ENCODE measurements around the gene TRIM71. TPM values are rescaled to one million over a fixed set of nuclear protein-coding genes. Genes with fewer than 3 reads are reported as not detected.
A peak's percentile ranks its signal among the peaks of the same experiment; 100 is the strongest.

The TRIM71 gene
- total RNA-seq, 2 donors from 2014 or later = 154 to 169 TPM

- H3K27me3 ChIP-seq (ENCODE audit: control insufficient read depth, insufficient read depth, low read length, poor library complexity, severe bottlenecking) = no peaks in the 10 kb centered on the region
- Mint-ChIP-seq H3K4me1 (peaks cover 83% of the 10 kb centered on the region), H3K27me3 (ENCODE audit: insufficient read depth) (no peaks in the 10 kb centered on the region), H3K4me3 (peak overlapping the region; percentile 48), H3K27ac (peak overlapping the region; percentile 97), H3K36me3 (ENCODE audit: low read depth) (peaks cover 7% of the 10 kb centered on the region), H3K9me3 (no peaks in the 10 kb centered on the region)
- no peak overlapping the region for H3K9ac ChIP-seq (ENCODE audit: extremely low read depth, low read length, poor library complexity, severe bottlenecking)
- no peak for DNase-seq
- WGBS, 2 experiments (ENCODE audit: insufficient coverage in 1 of 2, insufficient read length in 1 of 2) = 43 to 55% methylated on average over 2 to 3 of the region's 3 CpGs
- no peak for TF ChIP-seq CTCF (conservative IDR thresholded peaks at IDR 0.05)
- peak overlapping the region; percentile 60 for H3K4me3 ChIP-seq (ENCODE audit: low read length)
- H3K9me3 ChIP-seq (ENCODE audit: control insufficient read depth, low read length) = no peaks in the 10 kb centered on the region
- H3K4me1 ChIP-seq (ENCODE audit: control insufficient read depth, insufficient read depth, low read length) = peaks cover 51% of the 10 kb centered on the region
- H3K36me3 ChIP-seq (ENCODE audit: control insufficient read depth, insufficient read depth, low read length) = peaks cover 7% of the 10 kb centered on the region
- H3K27ac ChIP-seq (ENCODE audit: low read depth, low read length) = peak overlapping the region; percentile 26
Observed at GRCh38 chr3:32842531-32842931, 24.7 kb downstream of the TRIM71 start.

- no peaks in the 10 kb centered on the region for H3K9me3 ChIP-seq (ENCODE audit: control insufficient read depth, low read length)
- 14 to 33% methylated on average over 2 of the region's 2 CpGs for WGBS, 2 experiments (ENCODE audit: insufficient coverage in 1 of 2, insufficient read length in 1 of 2)
- Mint-ChIP-seq H3K9me3 (no peaks in the 10 kb centered on the region), H3K27ac (peak overlapping the region; percentile 97), H3K27me3 (ENCODE audit: insufficient read depth) (no peaks in the 10 kb centered on the region), H3K36me3 (ENCODE audit: low read depth) (peaks cover 7% of the 10 kb centered on the region), H3K4me1 (peaks cover 84% of the 10 kb centered on the region), H3K4me3 (peak overlapping the region; percentile 48)
- H3K27ac ChIP-seq (ENCODE audit: low read depth, low read length) = peak overlapping the region; percentile 63
- H3K9ac ChIP-seq (ENCODE audit: extremely low read depth, low read length, poor library complexity, severe bottlenecking) = peak overlapping the region; percentile 41
- peak; percentile 70 for DNase-seq
- TF ChIP-seq CTCF (conservative IDR thresholded peaks at IDR 0.05) = no peak
- H3K27me3 ChIP-seq (ENCODE audit: control insufficient read depth, insufficient read depth, low read length, poor library complexity, severe bottlenecking) = no peaks in the 10 kb centered on the region
- peaks cover 7% of the 10 kb centered on the region for H3K36me3 ChIP-seq (ENCODE audit: control insufficient read depth, insufficient read depth, low read length)
- H3K4me3 ChIP-seq (ENCODE audit: low read length) = peak overlapping the region; percentile 60
- peaks cover 55% of the 10 kb centered on the region for H3K4me1 ChIP-seq (ENCODE audit: control insufficient read depth, insufficient read depth, low read length)
Observed at GRCh38 chr3:32842987-32843386, 25.2 kb downstream of the TRIM71 start.

GRCh38 chr3:32843510-32844321 is 25.9 kb downstream of the TRIM71 start:
- Histone ChIP-seq H3K27ac (ENCODE audit: low read depth, low read length) (peak overlapping the region; percentile 63), H3K9me3 (ENCODE audit: control insufficient read depth, low read length) (no peaks in the 10 kb centered on the region), H3K9ac (ENCODE audit: extremely low read depth, low read length, poor library complexity, severe bottlenecking) (peak overlapping the region; percentile 41), H3K4me3 (ENCODE audit: low read length) (peak overlapping the region; percentile 77), H3K27me3 (ENCODE audit: control insufficient read depth, insufficient read depth, low read length, poor library complexity, severe bottlenecking) (no peaks in the 10 kb centered on the region), H3K36me3 (ENCODE audit: control insufficient read depth, insufficient read depth, low read length) (peaks cover 7% of the 10 kb centered on the region), H3K4me1 (ENCODE audit: control insufficient read depth, insufficient read depth, low read length) (peaks cover 62% of the 10 kb centered on the region)
- Mint-ChIP-seq H3K9me3 (no peaks in the 10 kb centered on the region), H3K4me1 (peaks cover 87% of the 10 kb centered on the region), H3K4me3 (peak overlapping the region; percentile 48), H3K27ac (peak overlapping the region; percentile 97), H3K36me3 (ENCODE audit: low read depth) (peaks cover 7% of the 10 kb centered on the region), H3K27me3 (ENCODE audit: insufficient read depth) (no peaks in the 10 kb centered on the region)
- TF ChIP-seq CTCF (conservative IDR thresholded peaks at IDR 0.05) = no peak
- WGBS, 2 experiments (ENCODE audit: insufficient coverage in 1 of 2, insufficient read length in 1 of 2) = 2 to 7% methylated on average over 13 to 17 of the region's 17 CpGs
- DNase-seq = peak; percentile 91
